NCI-H226 (cell line): ENCODE data around the gene TMBIM6.

Experiments used
- DNase-seq: peaks from one replicate; pipeline ENCODE4 v3.0.0-alpha.2; 2015

The TMBIM6 gene

GRCh38 chr12:49798934-49799333, 57.6 kb downstream of the TMBIM6 start:
- no peak for DNase-seq

- no peak for DNase-seq
These were observed 59.2 kb downstream of the TMBIM6 start for GRCh38 chr12:49800421-49801140.

GRCh38 chr12:49801141-49802063, 60.0 kb downstream of the TMBIM6 start:
- no peak for DNase-seq

GRCh38 chr12:49803693-49804450, 62.5 kb downstream of the TMBIM6 start:
- DNase-seq, result no peak

- no peak for DNase-seq
These were observed 63.5 kb downstream of the TMBIM6 start for GRCh38 chr12:49804821-49805220.

GRCh38 chr12:49805409-49805808, 64.1 kb downstream of the TMBIM6 start:
- no peak for DNase-seq

- DNase-seq, result no peak
These were observed 65.0 kb downstream of the TMBIM6 start for GRCh38 chr12:49806321-49806813.

- no peak for DNase-seq
These were observed 65.5 kb downstream of the TMBIM6 start for GRCh38 chr12:49806877-49807276.

- DNase-seq, result no peak
These were observed 66.7 kb downstream of the TMBIM6 start for GRCh38 chr12:49807991-49808580.

- DNase-seq, result no peak
These were observed 67.5 kb downstream of the TMBIM6 start for GRCh38 chr12:49808686-49809380.

GRCh38 chr12:49809381-49809905, 68.1 kb downstream of the TMBIM6 start:
- DNase-seq, result no peak

GRCh38 chr12:49809906-49810389, 68.6 kb downstream of the TMBIM6 start:
- DNase-seq, result no peak

GRCh38 chr12:49811136-49811535, 69.8 kb downstream of the TMBIM6 start:
- no peak for DNase-seq

GRCh38 chr12:49811961-49812401, 70.6 kb downstream of the TMBIM6 start:
- DNase-seq, result no peak

- DNase-seq, result no peak
These were observed 71.8 kb downstream of the TMBIM6 start for GRCh38 chr12:49813131-49813530.
